ENCODE measurements around the gene CLDN22. TPM values are rescaled to one million over a fixed set of nuclear protein-coding genes. Genes with fewer than 3 reads are reported as not detected.

Gene CLDN22
- total RNA-seq, 1 experiment from 2014 or later, result not detected

GRCh38 chr4:183355405-183355804 lies 35.3 kb upstream of the CLDN22 start:
- Histone ChIP-seq H4K20me1 (ENCODE audit: insufficient read depth) (no peaks in the 10 kb centered on the region), H3K36me3 (ENCODE audit: control insufficient read depth in 1 of 2, insufficient read depth in 2 of 2, low read length in 2 of 2) (no peaks in the 10 kb centered on the region), H3K27me3 (ENCODE audit: insufficient read depth, low read length) (no peaks in the 10 kb centered on the region), H2AFZ (ENCODE audit: low read depth, low read length, poor library complexity, severe bottlenecking) (no peak overlapping the region), H3K79me2 (ENCODE audit: insufficient read depth, low read length) (no peaks in the 10 kb centered on the region), H3K9me2 (ENCODE audit: insufficient read depth) (no peaks in the 10 kb centered on the region), H3K9me3 (ENCODE audit: control insufficient read depth in 1 of 2, insufficient read depth in 1 of 2, low read depth in 1 of 2, low read length in 2 of 2) (no peaks in the 10 kb centered on the region), H3K4me1 (ENCODE audit: control insufficient read depth in 1 of 2, insufficient read depth in 2 of 2, low read length in 2 of 2) (peaks cover 0 to 4% of the 10 kb centered on the region in 2 experiments; a peak in 1 of 4 replicates), H3K27ac (ENCODE audit: low read depth, low read length) (no peak overlapping the region), H3K9ac (ENCODE audit: low read length) (no peak overlapping the region), H3K4me2 (ENCODE audit: low read length) (no peak overlapping the region), H3K4me3 (replicated peaks in 1 of 2; ENCODE audit: low read depth in 1 of 2, low read length in 2 of 2) (no peak overlapping the region)
- intact Hi-C loops (cut with micrococcal nuclease), result no loop called here
- ChIA-PET CTCF (no interaction called here), RAD21 (ENCODE audit: low non-redundant PET in 1 of 2, low total read pairs in 2 of 2, uncharacterized antibody in 2 of 2, unreplicated experiment in 2 of 2) (no interaction called here), POLR2A (no interaction called here)
- no peak for TF ChIP-seq CBX3 (IDR thresholded peaks at IDR 0.05; ENCODE audit: low read depth)
- no peak for TF ChIP-seq MAX (IDR thresholded peaks at IDR 0.05)
- TF ChIP-seq SP1 (IDR thresholded peaks at IDR 0.05; ENCODE audit: low read depth), result no peak
- TF ChIP-seq SIN3A (IDR thresholded peaks at IDR 0.05; ENCODE audit: low read depth), result no peak
- TF ChIP-seq EGR1 (IDR thresholded peaks at IDR 0.05; ENCODE audit: low read depth), result no peak
- TF ChIP-seq EZH2phosphoT487 (IDR thresholded peaks at IDR 0.05; ENCODE audit: borderline replicate concordance), result no peak
- no peak for TF ChIP-seq JUND (IDR thresholded peaks at IDR 0.05)
- TF ChIP-seq, protein P1, sequence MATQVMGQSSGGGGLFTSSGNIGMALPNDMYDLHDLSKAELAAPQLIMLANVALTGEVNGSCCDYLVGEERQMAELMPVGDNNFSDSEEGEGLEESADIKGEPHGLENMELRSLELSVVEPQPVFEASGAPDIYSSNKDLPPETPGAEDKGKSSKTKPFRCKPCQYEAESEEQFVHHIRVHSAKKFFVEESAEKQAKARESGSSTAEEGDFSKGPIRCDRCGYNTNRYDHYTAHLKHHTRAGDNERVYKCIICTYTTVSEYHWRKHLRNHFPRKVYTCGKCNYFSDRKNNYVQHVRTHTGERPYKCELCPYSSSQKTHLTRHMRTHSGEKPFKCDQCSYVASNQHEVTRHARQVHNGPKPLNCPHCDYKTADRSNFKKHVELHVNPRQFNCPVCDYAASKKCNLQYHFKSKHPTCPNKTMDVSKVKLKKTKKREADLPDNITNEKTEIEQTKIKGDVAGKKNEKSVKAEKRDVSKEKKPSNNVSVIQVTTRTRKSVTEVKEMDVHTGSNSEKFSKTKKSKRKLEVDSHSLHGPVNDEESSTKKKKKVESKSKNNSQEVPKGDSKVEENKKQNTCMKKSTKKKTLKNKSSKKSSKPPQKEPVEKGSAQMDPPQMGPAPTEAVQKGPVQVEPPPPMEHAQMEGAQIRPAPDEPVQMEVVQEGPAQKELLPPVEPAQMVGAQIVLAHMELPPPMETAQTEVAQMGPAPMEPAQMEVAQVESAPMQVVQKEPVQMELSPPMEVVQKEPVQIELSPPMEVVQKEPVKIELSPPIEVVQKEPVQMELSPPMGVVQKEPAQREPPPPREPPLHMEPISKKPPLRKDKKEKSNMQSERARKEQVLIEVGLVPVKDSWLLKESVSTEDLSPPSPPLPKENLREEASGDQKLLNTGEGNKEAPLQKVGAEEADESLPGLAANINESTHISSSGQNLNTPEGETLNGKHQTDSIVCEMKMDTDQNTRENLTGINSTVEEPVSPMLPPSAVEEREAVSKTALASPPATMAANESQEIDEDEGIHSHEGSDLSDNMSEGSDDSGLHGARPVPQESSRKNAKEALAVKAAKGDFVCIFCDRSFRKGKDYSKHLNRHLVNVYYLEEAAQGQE (IDR thresholded peaks at IDR 0.05; ENCODE audit: low read depth), result no peak
- no peak for TF ChIP-seq EZH2 (IDR thresholded peaks at IDR 0.05)
- no peak for TF ChIP-seq CEBPB (IDR thresholded peaks at IDR 0.05; ENCODE audit: low read depth)
- no peak for TF ChIP-seq TCF7L2 (IDR thresholded peaks at IDR 0.05; ENCODE audit: borderline replicate concordance, extremely low read depth, insufficient read depth, insufficient read length)
- TF ChIP-seq ZFX (IDR thresholded peaks at IDR 0.05), result no peak
- TF ChIP-seq, protein P2, sequence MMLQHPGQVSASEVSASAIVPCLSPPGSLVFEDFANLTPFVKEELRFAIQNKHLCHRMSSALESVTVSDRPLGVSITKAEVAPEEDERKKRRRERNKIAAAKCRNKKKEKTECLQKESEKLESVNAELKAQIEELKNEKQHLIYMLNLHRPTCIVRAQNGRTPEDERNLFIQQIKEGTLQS (IDR thresholded peaks at IDR 0.05), result no peak
- ATAC-seq (no peak), DNase-seq (ENCODE audit: low read depth, low spot score) (no peak)
- BruUV-seq (replicated peaks), result no TSS peak
